B cell (primary cell): ENCODE data around the gene FARP2. TPM values are rescaled to one million over a fixed set of nuclear protein-coding genes. Genes with fewer than 3 reads are reported as not detected.

ENCODE experiments used
- ATAC-seq: fragments of 200-7000 bp; cut with Tn5 transposase; one replicate; pipeline ENCODE4 v1.10.0; 2021; ENCODE audit warnings: low read depth, mild to moderate bottlenecking, moderate number of reproducible peaks, moderate library complexity
- CTCF ChIA-PET: fragments of 350-600 bp; sonication (Branson Sonifier 250); formaldehyde crosslinking; loops from one replicate; lab custom pipeline; 2021; ENCODE audit warnings: antibody characterized with exemption, inconsistent platforms; lab: Charles Lee
- POLR2A ChIA-PET: fragments of 350-600 bp; sonication (Branson Sonifier 250); formaldehyde crosslinking; loops from one replicate; lab custom pipeline; 2021; ENCODE audit warnings: antibody characterized with exemption; lab: Charles Lee
- DNase-seq: peaks from one replicate; pipeline ENCODE4 v3.0.0; 2013
- H2AFZ ChIP-seq: 2 replicates; pipeline ENCODE4 v1.6.1; 2012; ENCODE audit warnings: mild to moderate bottlenecking, low read depth, low read length; ENCODE audit not compliant: insufficient read depth, poor library complexity, severe bottlenecking
- H3K27ac ChIP-seq, 2 donors: 1 replicate in 1 of 2; 2 replicates in 1 of 2; pipeline ENCODE4 v1.5.1; 2012 to 2013; ENCODE audit warnings: low read length in 2 of 2, mild to moderate bottlenecking in 2 of 2, moderate library complexity in 1 of 2
- H3K27me3 ChIP-seq, 4 experiments: fragments of 200-600 bp in 1 of 4; sonication (generic) in 1 of 4; replicated peaks in 1 of 4; 1 replicate in 2 of 4; 2 replicates in 2 of 4; pipeline versions ENCODE4 v1.6.1 to v1.7.0; 2013 to 2016; ENCODE audit warnings: low read length in 3 of 4, mild to moderate bottlenecking in 2 of 4, mixed read lengths in 1 of 4, moderate library complexity in 1 of 4; ENCODE audit not compliant: insufficient read depth in 4 of 4, control insufficient read depth in 3 of 4; ENCODE audit errors: control extremely low read depth in 1 of 4
- H3K36me3 ChIP-seq, 2 experiments: replicated peaks in 1 of 2; 1 replicate in 1 of 2; 2 replicates in 1 of 2; pipeline versions ENCODE4 v1.6.1 to v1.7.1; 2013; ENCODE audit warnings: low read length in 1 of 2; ENCODE audit not compliant: insufficient read depth in 2 of 2, control insufficient read depth in 1 of 2; ENCODE audit errors: control extremely low read depth in 1 of 2, extremely low read depth in 1 of 2
- H3K4me1 ChIP-seq, 2 donors: fragments of 200-600 bp in 1 of 2; sonication (generic) in 1 of 2; 1 replicate in 1 of 2; 2 replicates in 1 of 2; pipeline versions ENCODE4 v1.5.1 to v1.6.1; 2013 to 2017; ENCODE audit warnings: low read length in 2 of 2; ENCODE audit not compliant: control insufficient read depth in 2 of 2, insufficient read depth in 2 of 2
- H3K4me2 ChIP-seq: replicated peaks from 2 replicates; pipeline ENCODE3; 2012; ENCODE audit warnings: mild to moderate bottlenecking, low read depth, low read length; ENCODE audit not compliant: poor library complexity, severe bottlenecking
- H3K4me3 ChIP-seq, 5 experiments: fragments of 200-600 bp in 1 of 5; sonication (generic) in 1 of 5; 1 replicate in 3 of 5; 2 replicates in 2 of 5; pipeline versions ENCODE4 v1.5.1 to v1.7.0; 2011 to 2016; ENCODE audit warnings: low read length in 4 of 5, mild to moderate bottlenecking in 4 of 5, low read depth in 2 of 5, control low read depth in 1 of 5, moderate library complexity in 1 of 5; ENCODE audit not compliant: insufficient read depth in 1 of 5; ENCODE audit errors: control extremely low read depth in 1 of 5, extremely low read depth in 1 of 5
- H3K79me2 ChIP-seq: fragments of 200-600 bp; sonication (generic); one replicate; pipeline ENCODE4 v1.6.0; 2016; ENCODE audit warnings: low read length; ENCODE audit not compliant: control insufficient read depth, insufficient read depth
- H3K9ac ChIP-seq: fragments of 200-600 bp; sonication (generic); 2 replicates; pipeline ENCODE4 v1.6.1; 2017; ENCODE audit warnings: mild to moderate bottlenecking, low read length, moderate library complexity
- H3K9me3 ChIP-seq, 3 donors: one replicate each; pipeline versions ENCODE4 v1.6.1 to v1.7.1; 2013; ENCODE audit warnings: low read length in 2 of 3; ENCODE audit not compliant: control insufficient read depth in 2 of 3, insufficient read depth in 1 of 3; ENCODE audit errors: control extremely low read depth in 1 of 3
- H4K20me1 ChIP-seq: 2 replicates; pipeline ENCODE4 v1.6.0; 2012; ENCODE audit warnings: mild to moderate bottlenecking, low read length; ENCODE audit not compliant: insufficient read depth, control insufficient read depth, poor library complexity, severe bottlenecking
- H3K27ac Mint-ChIP-seq: one replicate; pipeline ENCODE4 v1.8.0; 2021; ENCODE audit warnings: mixed read lengths
- H3K27me3 Mint-ChIP-seq: one replicate; pipeline ENCODE4 v1.8.0; 2021; ENCODE audit warnings: mixed read lengths
- H3K4me1 Mint-ChIP-seq: one replicate; pipeline ENCODE4 v1.8.0; 2021; ENCODE audit warnings: mixed read lengths
- H3K4me3 Mint-ChIP-seq: one replicate; pipeline ENCODE4 v1.8.0; 2021; ENCODE audit warnings: mixed read lengths
- H3K9me3 Mint-ChIP-seq: one replicate; pipeline ENCODE4 v1.8.0; 2022; ENCODE audit warnings: mixed read lengths; ENCODE audit not compliant: insufficient read depth
- EZH2 ChIP-seq: IDR thresholded peaks from 2 replicates; pipeline ENCODE4 v1.6.1; 2012; ENCODE audit warnings: borderline replicate concordance, low read depth, mild to moderate bottlenecking, moderate library complexity, low read length; ENCODE audit not compliant: insufficient read depth, poor library complexity, severe bottlenecking
- WGBS: methylation state at CpG from one replicate; pipeline ENCODE4 v1.1.5; 2013; ENCODE audit warnings: missing lambda C conversion rate; ENCODE audit not compliant: insufficient coverage; 5-methylcytosine and 5-hydroxymethylcytosine counted together
- intact Hi-C: fragments of 100-400 bp; cut with micrococcal nuclease; formaldehyde crosslinking; loops from one replicate; pipeline ENCODE4 v1.10.0; 2022
- polyA plus RNA-seq: library from polyadenylated mRNA; depleted of rRNA; stranded (reverse); fragments of >200 nt; gene quantifications from 2 replicates; pipeline ENCODE4 v1.2.3, GENCODE V29; 2012
- total RNA-seq, 2 donors: library from RNA; stranded (reverse); fragments of 120-200 nt in 1 of 2; gene quantifications; 1 replicate in 1 of 2; 2 replicates in 1 of 2; pipeline versions ENCODE4 v1.2.3 to v1.2.4, GENCODE V29; 2013 to 2022
- TF ChIP-seq, protein P1 (sequence below): fragments of 200-600 bp; IDR thresholded peaks from one replicate; pipeline ENCODE4 v1.8.0; 2022; ENCODE audit warnings: antibody characterized with exemption, mild to moderate bottlenecking

Gene FARP2
- total and polyA plus RNA-seq, 2 donors (not counting 1 experiment from before 2014, with no cell fraction given): 37.1 to 114 TPM

DNA sequence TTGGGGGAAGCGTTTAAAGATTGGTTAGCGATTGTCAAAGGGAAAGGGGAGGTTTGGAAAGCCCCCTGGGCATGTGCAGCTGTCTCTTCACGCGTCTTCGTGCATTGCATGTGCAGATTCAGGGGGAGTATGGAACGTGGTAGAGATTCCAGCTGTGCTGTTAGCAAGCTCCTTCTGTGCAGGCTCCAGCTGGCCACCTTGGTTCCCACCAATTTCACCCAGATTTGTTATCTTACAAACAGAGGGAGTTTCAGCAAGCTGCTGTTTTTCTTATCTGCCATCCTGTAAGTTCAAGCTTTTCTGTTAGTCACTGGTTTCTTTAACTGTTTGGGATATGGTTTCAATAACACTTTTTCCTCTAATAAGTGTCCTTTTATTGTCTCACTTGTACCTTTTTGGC, 30.4 kb downstream of the FARP2 start:
- WGBS: no CpG with 5 or more reads among the region's 6 CpGs
- no peak for DNase-seq
- Mint-ChIP-seq H3K27me3 (no peaks in the 10 kb centered on the region), H3K4me3 (no peak overlapping the region), H3K9me3 (no peaks in the 10 kb centered on the region), H3K4me1 (peaks cover 30% of the 10 kb centered on the region), H3K27ac (no peak overlapping the region)
- POLR2A ChIA-PET: no interaction called here
- Histone ChIP-seq H3K4me2 (no peak overlapping the region), H3K4me3 (no peak overlapping the region), H3K27me3 (no peaks in the 10 kb centered on the region), H3K9ac (no peak overlapping the region), H4K20me1 (peaks cover 21% of the 10 kb centered on the region), H3K36me3 (peaks cover 0 to 15% of the 10 kb centered on the region in 2 experiments), H3K79me2 (peaks cover 40% of the 10 kb centered on the region), H2AFZ (no peak overlapping the region), H3K4me1 (peaks cover 15 to 18% of the 10 kb centered on the region in 2 donors), H3K27ac (no peak overlapping the region), H3K9me3 (peaks cover 0 to 7% (median 0%) of the 10 kb centered on the region in 3 donors)
- CTCF ChIA-PET: no interaction called here
- intact Hi-C loops: no loop called here
- ATAC-seq: no peak
- TF ChIP-seq, protein P1, sequence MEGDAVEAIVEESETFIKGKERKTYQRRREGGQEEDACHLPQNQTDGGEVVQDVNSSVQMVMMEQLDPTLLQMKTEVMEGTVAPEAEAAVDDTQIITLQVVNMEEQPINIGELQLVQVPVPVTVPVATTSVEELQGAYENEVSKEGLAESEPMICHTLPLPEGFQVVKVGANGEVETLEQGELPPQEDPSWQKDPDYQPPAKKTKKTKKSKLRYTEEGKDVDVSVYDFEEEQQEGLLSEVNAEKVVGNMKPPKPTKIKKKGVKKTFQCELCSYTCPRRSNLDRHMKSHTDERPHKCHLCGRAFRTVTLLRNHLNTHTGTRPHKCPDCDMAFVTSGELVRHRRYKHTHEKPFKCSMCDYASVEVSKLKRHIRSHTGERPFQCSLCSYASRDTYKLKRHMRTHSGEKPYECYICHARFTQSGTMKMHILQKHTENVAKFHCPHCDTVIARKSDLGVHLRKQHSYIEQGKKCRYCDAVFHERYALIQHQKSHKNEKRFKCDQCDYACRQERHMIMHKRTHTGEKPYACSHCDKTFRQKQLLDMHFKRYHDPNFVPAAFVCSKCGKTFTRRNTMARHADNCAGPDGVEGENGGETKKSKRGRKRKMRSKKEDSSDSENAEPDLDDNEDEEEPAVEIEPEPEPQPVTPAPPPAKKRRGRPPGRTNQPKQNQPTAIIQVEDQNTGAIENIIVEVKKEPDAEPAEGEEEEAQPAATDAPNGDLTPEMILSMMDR: no peak
- no peak for TF ChIP-seq EZH2

DNA sequence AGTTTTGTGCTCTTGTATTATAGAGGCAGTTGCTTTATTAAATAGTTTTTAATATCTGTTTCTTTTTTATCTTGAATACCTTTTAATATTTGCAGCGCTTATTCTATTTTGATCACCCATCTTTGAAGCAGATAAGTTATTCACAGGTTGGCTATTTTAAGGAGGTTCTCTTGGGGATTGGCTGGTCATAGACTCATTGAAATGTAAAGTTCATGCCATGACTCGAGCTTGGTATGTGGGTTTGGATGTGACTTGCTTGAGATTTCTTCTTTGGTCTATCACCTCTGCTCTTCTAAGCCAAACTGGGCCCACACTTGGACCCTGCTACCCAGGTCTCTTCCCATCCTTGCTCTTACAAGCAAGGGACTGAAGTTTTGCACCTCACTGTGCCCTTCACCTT, 33.6 kb downstream of the FARP2 start:
- Histone ChIP-seq H3K9me3 (peaks cover 0 to 7% (median 0%) of the 10 kb centered on the region in 3 donors), H3K9ac (no peak overlapping the region), H3K4me1 (peaks cover 28 to 43% of the 10 kb centered on the region in 2 donors), H3K27ac (peak overlapping the region in 1 of 2 donors; percentile 20), H3K27me3 (no peaks in the 10 kb centered on the region), H3K4me2 (no peak overlapping the region), H3K36me3 (no peaks in the 10 kb centered on the region), H2AFZ (no peak overlapping the region), H3K4me3 (no peak overlapping the region), H4K20me1 (peaks cover 13% of the 10 kb centered on the region), H3K79me2 (peaks cover 20% of the 10 kb centered on the region)
- H3K27ac Mint-ChIP-seq: peak overlapping the region; percentile 57
- no peak overlapping the region for H3K4me3 Mint-ChIP-seq
- DNase-seq (no peak), ATAC-seq (no peak)
- no peak for TF ChIP-seq EZH2
- TF ChIP-seq, protein P1: no peak
- peaks cover 46% of the 10 kb centered on the region for H3K4me1 Mint-ChIP-seq
- H3K9me3 Mint-ChIP-seq: no peaks in the 10 kb centered on the region
- WGBS: 0% methylated on average over 1 of the region's 2 CpGs
- POLR2A ChIA-PET: no interaction called here
- no peaks in the 10 kb centered on the region for H3K27me3 Mint-ChIP-seq
- CTCF ChIA-PET: interaction anchor here (0.8 to 1.0 kb wide), 2 partner anchors 8 to 14 kb away, joined by 3 read pairs; no protein-coding TSS in a partner anchor
- intact Hi-C loops: no loop called here
